GM21529 (cell line): Measurements from ENCODE around the gene NOSIP.

Experiments used
- ATAC-seq: cut with Tn5 transposase; IDR thresholded peaks from one replicate; pipeline ENCODE4 v1.9.1; 2021; ENCODE audit not compliant: unreplicated experiment

NOSIP gene

DNA sequence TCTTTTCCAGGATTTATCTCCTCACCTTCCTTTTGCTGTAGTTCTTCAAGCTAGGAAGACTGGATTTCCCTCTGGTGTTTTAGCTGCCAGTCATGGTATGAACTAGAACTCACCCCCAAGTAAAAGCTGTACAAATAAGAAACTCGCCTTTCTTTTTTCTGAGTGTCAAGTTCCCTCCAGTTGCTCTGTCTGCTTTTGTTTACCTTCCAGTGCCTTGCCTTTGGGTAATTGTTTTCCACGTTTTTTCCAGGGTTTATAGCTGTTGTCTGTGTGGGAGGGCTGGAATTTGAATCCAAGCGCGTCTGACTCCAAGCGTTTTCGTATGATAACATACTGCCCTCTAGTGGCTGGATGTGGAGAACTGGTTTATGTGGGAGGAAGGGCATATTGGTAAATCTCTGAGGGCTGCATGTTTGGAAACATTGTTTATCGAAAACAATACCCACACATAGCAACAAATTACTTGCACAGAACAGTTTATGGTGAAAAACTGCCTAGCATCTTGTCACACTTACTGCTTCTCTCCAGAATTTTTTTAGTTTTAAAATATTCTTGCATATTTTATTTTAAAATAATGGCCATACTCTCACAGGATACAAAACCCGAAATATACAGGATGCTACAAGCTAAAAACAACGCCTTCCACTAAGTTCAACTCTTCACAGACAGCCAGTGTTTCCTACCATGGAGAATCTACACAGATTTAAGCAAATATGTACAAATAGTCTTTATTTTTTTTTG is 33.4 kb downstream of the NOSIP start:
- ATAC-seq: no peak

DNA sequence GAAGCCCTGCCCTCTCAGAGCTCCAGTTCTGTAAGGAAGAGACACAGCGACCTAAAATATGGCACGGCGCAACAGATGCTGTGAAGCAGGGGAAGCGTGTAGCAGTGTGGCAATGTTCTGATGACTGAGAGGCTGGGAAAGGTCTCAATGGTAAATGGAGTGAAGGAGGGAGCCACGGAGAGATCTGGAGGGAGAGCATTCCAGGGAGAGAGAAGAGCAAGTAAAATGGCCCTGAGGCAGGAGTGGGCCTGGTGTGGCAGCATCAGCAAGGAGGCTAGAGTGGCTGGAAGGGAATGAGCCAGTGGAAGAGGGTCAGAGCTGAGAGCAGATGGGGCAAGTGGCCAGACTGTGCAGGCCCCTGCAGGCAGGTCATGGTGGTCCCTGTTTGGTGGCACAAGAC is 36.2 kb downstream of the NOSIP start:
- no peak for ATAC-seq

DNA sequence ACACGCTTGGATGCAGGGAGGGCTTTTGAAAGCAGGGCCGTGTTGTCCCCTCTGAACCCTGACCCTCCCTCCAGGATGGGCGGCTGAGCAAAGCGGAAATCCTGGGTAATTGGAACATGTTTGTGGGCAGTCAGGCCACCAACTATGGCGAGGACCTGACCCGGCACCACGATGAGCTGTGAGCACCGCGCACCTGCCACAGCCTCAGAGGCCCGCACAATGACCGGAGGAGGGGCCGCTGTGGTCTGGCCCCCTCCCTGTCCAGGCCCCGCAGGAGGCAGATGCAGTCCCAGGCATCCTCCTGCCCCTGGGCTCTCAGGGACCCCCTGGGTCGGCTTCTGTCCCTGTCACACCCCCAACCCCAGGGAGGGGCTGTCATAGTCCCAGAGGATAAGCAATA is 37.3 kb downstream of the NOSIP start:
- no peak for ATAC-seq

DNA sequence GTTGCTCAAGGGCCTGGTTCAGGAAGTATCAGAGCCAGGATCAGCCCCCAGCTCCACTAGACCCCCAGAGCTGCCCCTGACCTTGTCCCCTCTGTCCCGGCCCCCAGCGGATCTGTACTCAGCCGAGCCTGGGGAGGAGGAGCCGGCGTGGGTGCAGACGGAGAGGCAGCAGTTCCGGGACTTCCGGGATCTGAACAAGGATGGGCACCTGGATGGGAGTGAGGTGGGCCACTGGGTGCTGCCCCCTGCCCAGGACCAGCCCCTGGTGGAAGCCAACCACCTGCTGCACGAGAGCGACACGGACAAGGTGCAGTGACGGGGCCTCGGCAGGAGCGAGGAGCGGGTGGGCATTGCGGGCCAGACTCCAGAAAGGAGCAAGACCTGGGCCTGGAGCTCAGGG is 37.9 kb downstream of the NOSIP start:
- ATAC-seq: no peak

DNA sequence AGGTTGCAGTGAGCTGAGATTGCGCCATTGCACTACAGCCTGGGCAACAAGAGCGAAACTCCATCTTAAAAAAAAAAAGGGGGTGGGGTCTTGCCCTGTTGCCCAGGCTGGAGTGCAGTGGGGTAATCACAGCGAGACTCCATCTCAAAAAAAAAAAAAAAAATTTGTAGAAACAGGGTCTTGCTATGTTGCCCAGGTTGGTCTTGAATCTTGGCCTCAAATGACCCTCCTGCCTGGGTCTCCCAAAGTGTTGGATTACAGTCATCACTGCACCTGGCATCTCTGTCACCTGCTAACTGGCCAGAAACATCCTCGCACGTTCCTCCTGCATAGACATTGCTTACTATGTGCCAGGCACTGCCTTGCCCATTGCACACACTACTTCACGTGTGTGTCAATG is 38.4 kb downstream of the NOSIP start:
- no peak for ATAC-seq

DNA sequence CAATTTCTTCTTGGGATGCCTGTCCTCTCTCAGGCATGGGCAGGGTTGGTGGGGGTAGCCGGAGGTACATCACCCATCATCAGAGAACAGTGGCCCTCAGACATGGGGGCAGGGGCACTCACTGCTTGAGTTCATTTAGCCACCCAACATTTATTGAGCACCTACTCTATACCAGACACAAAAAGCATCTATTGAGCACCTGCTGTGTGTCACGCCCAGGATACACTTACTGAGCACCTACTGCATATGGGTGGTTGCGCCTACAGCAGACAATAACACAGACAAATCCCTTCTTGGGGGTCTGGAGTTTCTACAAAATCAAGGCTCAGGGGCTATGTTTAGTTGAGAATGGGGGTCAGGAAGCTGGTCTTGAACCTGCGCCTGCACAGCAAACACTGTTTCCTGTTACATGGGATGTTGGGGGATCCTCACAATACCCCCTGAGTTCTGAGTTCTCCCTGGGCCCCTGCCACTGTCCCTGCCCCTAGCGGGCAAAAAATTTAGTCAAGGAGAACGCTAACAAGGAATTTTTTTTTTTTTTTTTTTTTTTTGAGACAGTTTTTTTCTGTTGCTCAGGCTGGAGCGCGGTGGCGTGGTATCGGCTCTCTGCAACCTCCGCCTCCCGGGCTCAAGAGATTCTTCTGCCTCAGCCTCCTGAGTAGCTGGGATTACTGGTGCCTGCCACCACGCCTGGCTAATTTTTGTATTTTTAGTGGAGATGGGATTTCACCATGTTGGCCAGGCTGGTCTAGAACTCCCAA is 41.0 kb downstream of the NOSIP start:
- ATAC-seq: no peak

DNA sequence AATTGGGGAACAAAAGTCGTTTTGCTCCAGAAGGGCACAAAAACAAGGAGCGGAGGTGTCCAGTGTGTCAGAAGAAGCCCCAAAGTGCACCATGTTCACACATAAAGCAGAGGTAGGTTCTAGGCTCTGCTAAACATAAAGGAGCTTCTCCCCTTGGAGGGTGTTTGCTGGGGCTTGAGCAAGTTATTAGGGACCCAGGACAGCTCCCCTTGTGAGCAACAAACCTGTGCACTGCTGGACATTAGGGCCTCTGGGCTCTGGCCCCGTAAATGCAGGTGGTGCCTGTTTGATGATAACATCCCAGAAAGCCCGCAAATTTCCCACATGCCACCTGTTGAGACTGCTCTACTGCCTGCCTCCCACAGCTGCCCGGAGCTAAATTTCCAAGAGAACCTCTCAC is 41.7 kb downstream of the NOSIP start:
- no peak for ATAC-seq

DNA sequence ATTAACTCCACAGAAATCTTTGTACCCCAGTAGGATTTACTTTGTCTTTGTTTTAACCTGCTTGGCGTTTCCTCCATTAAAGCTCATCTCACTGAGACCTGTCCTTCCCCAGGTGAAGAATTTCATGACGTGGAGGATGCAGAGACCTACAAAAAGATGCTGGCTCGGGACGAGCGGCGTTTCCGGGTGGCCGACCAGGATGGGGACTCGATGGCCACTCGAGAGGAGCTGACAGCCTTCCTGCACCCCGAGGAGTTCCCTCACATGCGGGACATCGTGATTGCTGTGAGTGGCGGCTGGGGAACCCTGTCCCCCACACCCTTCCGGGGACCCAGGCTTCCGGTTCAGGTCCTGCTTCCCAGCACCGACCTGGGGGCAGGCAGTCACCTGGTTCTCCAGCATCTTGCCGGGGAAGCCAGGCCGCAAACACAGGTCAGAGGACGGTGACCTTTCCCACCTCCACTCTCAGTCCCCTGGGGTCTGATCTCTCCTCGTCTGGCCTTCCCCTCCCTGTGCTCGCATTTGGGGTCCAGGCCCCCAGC is 43.4 kb downstream of the NOSIP start:
- no peak for ATAC-seq

DNA sequence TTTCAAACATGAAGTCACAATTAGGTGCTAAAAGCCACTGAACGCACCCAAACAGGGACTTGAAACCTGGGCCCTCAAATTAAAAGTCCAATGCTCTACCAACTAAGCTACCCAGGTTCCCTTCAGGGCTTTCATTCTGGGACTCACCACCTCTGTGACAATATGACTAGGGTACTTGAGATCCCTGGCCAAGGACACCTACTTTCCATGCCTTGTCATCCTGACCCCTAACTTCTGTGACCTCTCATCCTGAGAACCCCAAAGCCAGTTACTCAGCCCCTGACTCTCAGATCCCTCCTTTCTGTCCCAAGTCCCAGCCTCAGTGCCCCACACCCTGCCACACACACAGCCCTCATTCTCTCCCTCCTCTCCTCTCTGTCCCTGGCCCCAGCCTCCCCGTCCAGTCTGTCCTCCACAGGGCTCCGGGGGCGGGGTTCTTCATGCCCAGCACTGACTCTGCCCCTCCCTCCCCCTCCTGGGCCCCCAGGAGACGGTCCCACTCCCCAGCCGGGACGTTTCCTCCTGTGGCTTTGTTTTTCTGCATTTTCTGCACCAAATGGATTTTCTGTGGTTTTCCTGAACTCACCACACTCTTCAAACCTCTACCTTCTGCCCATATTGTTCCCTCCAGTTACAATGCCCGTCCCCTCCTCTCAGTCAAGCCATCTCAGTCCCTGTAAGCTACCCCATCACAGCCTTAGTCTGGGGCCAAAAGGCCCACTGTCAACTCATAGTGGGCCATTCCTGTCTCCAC is 45.5 kb downstream of the NOSIP start:
- no peak for ATAC-seq

DNA sequence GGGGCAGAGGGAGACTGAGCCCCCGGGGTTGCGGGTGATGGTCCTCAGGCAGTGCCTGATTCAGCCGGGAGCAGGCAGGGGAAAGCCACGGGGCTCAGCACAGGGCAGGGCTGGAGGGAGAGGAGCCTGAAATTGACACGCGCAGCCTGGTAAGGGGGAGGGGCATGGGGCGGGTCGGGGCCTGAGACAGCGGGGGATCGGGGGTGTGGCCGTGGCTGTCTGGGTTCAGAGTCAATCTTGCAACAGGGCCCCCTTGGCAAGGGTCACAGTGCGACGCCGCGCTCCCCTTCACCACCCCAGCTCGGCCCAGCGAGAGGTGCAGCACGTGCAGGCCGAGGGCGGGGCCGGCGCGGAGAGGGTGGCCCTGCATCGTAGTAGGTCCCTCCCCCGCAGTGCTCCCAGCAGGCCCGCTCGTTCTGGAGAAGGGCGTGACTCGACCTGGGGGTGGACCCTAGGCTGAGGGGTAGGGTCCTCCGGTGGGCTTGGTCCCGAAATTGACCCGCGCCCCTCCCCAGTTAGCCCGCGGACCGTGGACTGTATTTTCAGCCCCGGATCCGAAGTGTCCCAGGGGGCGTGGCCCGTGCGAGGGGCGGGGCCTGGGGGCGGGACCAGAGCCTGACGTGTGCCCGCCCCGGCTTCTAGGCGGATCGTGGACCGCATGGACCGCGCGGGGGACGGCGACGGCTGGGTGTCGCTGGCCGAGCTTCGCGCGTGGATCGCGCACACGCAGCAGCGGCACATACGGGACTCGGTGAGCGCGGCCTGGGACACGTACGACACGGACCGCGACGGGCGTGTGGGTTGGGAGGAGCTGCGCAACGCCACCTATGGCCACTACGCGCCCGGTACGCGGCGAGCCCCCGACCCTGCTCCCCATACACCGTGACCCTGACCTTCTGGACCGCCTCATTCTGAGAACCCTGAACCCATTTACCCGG is 46.5 kb downstream of the NOSIP start:
- ATAC-seq: peak; percentile 78

DNA sequence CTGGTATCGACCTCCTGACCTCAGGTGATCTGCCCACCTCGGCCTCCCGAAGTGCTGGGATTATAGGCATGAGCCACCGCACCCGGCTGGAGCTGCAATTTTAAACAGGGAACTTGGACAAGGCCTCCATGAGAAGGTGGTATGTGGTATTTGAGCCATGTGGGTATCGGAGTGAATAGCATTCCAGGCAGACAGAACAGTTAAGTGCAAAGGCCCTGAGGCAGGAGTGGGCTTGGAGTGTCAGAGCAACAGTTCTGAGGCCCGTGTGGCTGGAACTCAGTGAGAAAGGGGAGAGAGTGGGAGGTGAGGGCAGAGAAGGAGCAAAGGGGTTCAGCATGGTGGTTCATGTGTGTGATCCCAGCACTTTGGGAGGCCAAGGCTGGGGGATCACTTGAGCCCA is 49.6 kb downstream of the NOSIP start:
- no peak for ATAC-seq

DNA sequence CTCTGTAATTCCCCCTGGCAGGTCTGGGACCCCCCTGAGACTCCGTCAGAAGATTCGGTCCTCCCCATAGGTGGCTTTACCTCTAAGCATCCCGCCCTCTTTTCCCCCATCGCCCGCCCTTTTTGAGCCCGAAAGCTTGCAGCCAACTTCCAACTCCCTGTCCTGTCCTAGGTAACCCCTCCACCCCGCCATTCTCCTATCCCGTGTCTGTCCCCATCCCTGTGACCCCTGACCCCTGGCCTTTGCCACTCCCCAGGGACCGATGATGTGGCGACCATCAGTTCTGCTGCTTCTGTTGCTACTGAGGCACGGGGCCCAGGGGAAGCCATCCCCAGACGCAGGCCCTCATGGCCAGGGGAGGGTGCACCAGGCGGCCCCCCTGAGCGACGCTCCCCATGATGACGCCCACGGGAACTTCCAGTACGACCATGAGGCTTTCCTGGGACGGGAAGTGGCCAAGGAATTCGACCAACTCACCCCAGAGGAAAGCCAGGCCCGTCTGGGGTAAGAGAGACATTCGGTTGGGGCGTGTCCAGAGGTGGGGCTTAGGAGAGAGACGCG is 52.1 kb downstream of the NOSIP start:
- ATAC-seq: no peak

DNA sequence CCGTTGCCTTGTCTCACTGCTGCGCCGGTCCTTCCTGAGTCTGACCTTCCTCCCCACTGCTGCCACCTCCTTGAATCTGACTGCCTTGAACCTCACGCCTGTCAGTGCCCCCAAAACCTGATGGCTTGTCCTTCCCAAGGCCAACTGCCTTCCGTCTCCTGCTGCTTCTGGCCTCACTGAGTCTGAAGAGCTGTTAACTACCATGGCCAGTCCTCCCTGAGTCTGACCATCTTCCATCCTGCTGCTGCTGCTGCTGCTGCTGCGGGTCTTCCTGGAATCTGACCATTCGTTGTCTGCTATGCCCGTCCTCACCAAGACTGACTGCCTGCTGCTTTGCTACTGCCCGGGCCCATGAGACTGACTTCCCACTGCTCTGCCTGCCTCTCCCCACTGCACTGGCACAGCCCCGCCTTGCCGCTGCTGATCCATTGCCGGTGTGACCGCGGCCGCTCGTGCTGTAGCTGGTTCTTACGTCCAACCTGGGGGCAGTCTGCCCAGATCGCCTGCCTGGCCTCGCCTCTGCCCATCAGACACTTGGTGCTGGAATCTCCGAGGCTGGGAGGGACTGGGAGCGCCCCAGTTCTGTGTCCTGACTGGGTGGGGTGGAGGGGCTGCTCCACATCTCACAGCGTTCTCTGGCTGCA is 55.4 kb downstream of the NOSIP start:
- ATAC-seq: no peak

DNA sequence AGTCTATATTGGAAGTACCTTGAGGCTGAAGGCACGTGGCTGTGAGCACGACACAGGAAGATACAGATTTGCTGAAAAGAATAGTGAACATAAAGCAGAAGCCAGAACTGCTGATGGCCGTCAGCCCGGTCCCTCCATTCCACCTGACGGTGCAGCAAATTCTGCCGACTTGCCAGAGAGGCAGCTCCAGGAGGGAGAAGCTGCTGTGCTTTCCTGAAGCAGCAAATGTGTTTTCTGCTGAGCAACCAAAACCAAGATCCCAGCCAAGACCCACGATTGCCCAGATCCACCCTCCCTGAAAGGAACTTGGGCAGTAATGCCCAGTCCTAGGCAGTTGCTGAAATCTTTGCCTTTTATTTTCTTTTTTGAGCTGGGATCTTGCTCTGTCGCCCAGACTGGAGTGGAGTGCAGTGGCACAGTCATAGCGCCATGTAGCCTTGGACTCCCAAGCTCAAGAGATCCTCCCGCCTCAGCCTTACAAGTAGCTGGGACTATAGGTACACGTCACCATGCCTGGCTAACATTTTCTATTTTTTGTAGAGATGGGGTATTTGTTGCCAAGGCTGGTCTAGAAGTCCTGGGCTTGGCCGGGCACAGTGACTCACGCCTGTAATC is 59.5 kb downstream of the NOSIP start:
- ATAC-seq: no peak

DNA sequence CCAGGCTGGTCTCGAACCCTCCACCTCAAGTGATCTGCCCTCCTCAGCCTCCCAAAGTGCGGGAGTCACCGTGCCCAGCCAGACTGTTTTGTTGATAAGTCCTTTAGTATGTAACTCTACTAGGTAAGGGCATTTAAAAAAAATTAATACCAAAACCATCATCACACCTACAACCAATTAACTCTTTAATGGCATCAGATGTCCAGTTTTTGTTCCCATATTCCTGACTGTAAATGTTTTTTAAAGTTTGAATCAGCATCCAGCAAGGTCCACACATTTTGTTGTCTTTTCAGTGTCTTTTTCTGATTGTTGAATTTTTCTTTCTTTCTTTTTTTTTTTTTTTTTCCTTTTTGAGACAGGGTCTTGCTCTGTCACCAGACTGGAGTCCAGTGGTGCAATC is 62.3 kb downstream of the NOSIP start:
- no peak for ATAC-seq

DNA sequence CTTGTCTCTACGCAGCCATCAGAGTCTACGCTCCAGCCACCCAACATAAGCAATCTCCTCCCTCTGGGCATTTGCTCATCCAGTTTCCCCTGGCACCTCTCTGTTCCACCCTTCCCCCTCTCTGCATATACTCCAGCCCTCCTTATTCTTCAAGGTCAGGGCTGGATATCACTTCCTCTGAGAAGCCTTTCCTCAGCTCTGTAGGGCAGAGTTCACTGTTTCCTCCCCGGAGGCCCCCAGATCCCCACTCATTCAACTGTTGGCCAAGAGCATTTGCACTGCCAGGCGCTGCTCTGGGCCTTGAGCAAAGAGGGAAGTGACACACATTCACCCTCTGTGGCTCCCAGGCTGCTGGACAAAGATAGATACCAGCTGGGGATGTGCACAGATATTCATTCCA is 64.6 kb downstream of the NOSIP start:
- no peak for ATAC-seq

DNA sequence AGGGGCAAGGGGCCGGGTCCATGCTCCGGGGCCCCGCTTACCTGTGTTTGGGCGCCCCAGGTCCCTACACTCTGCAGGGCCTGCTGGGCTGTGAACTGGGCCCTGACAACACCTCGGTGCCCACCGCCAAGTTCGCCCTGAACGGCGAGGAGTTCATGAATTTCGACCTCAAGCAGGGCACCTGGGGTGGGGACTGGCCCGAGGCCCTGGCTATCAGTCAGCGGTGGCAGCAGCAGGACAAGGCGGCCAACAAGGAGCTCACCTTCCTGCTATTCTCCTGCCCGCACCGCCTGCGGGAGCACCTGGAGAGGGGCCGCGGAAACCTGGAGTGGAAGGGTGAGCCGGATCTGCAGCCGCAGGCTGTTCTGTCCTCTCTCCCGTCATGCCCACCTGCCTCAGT is 66.2 kb downstream of the NOSIP start:
- ATAC-seq: no peak

DNA sequence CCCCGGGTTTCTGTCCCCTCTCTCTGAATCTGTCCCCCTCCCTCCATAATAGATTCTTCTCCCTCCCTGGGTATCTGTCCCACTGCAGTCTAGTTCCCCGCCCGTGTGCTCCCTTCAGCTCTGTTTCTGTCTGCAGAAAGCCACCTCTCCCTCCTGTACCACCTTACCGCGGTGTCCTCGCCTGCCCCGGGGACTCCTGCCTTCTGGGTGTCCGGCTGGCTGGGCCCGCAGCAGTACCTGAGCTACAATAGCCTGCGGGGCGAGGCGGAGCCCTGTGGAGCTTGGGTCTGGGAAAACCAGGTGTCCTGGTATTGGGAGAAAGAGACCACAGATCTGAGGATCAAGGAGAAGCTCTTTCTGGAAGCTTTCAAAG is 66.6 kb downstream of the NOSIP start:
- ATAC-seq: no peak

DNA sequence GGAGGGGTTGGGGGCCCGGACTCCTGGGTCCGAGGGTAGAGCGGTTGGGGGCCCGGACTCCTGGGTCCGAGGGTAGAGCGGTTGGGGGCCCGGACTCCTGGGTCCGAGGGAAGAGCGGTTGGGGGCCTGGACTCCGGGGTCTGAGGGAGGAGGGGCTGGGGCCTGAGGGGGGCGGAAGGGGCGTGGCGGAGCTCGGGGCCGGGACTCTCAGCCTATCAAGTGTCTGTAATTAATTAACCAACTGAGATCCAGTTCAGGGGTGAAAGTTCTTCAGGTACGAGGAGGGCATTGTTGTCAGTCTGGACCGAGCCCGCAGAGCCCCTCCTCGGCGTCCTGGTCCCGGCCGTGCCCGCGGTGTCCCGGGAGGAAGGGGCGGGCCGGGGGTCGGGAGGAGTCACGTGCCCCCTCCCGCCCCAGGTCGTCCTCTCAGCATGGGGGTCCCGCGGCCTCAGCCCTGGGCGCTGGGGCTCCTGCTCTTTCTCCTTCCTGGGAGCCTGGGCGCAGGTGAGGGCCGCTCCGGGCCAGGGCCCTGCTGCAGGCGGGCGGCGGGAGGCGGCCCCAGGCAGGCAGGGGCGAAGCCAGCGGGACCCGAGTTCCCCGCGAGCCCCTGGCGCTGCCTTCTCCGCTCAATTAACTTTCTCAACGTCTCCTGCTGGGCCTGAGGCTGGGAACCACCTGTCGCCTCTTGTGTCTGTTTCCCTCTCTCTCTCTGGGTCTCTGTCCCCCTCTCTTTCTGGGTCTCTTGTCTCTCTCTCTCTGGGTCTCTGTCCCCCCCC is 67.2 kb downstream of the NOSIP start:
- ATAC-seq: no peak
